Gastrocnemius medialis (tissue), 4 donors: Measurements from ENCODE around the gene TUBA8.
A peak's percentile ranks its signal among the peaks of the same experiment; 100 is the strongest.

Experiments
- POLR2A ChIP-seq, 2 donors: fragments of 450-650 bp; IDR thresholded peaks; one replicate each; pipeline ENCODE4 v1.6.1; 2017; ENCODE audit warnings: antibody characterized with exemption in 2 of 2, mild to moderate bottlenecking in 2 of 2, moderate library complexity in 2 of 2
- TF ChIP-seq, protein P1 (sequence below), 5 experiments: fragments of 450-650 bp in 3 of 5; fragments of 200-600 bp in 2 of 5; sonication (generic) in 2 of 5; IDR thresholded peaks in 4 of 5; conservative IDR thresholded peaks in 1 of 5; 1 replicate in 4 of 5; 2 replicates in 1 of 5; pipeline ENCODE4 v1.5.1; 2016 to 2019; ENCODE audit warnings: antibody characterized with exemption in 5 of 5, mild to moderate bottlenecking in 3 of 5, moderate library complexity in 3 of 5

- TF ChIP-seq, protein P1, sequence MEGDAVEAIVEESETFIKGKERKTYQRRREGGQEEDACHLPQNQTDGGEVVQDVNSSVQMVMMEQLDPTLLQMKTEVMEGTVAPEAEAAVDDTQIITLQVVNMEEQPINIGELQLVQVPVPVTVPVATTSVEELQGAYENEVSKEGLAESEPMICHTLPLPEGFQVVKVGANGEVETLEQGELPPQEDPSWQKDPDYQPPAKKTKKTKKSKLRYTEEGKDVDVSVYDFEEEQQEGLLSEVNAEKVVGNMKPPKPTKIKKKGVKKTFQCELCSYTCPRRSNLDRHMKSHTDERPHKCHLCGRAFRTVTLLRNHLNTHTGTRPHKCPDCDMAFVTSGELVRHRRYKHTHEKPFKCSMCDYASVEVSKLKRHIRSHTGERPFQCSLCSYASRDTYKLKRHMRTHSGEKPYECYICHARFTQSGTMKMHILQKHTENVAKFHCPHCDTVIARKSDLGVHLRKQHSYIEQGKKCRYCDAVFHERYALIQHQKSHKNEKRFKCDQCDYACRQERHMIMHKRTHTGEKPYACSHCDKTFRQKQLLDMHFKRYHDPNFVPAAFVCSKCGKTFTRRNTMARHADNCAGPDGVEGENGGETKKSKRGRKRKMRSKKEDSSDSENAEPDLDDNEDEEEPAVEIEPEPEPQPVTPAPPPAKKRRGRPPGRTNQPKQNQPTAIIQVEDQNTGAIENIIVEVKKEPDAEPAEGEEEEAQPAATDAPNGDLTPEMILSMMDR (IDR thresholded peaks at IDR 0.05 in 4 of 5, conservative IDR thresholded peaks at IDR 0.05 in 1 of 5), result peak in 1 of 5 experiments; percentile 16
- TF ChIP-seq POLR2A (IDR thresholded peaks at IDR 0.05), result no peak
These were observed 39.9 kb upstream of the TUBA8 start for GRCh38 chr22:18070556-18071306.
